H9 (cell line): ENCODE results near the gene MYMK. TPM values are rescaled to one million over a fixed set of nuclear protein-coding genes. Genes with fewer than 3 reads are reported as not detected.

Experiments
- DNase-seq: peaks from one replicate; pipeline ENCODE4 v3.0.0-alpha.2; 2017
- H2AFZ ChIP-seq: one replicate; pipeline ENCODE4 v1.6.1; 2013; ENCODE audit warnings: mild to moderate bottlenecking, low read length, control low read depth, moderate library complexity
- H2AK5ac ChIP-seq: 2 replicates; pipeline ENCODE4 v1.6.1; 2013; ENCODE audit warnings: low read length, control low read depth, mixed read lengths; ENCODE audit not compliant: insufficient read length
- H2BK120ac ChIP-seq: one replicate; pipeline ENCODE4 v1.6.1; 2013; ENCODE audit warnings: low read depth, mild to moderate bottlenecking, low read length, control low read depth, inconsistent platforms; ENCODE audit not compliant: poor library complexity, severe bottlenecking
- H2BK12ac ChIP-seq: 2 replicates; pipeline ENCODE4 v1.6.1; 2013; ENCODE audit warnings: low read length, control low read depth, mixed read lengths, low read depth; ENCODE audit not compliant: insufficient read length
- H2BK15ac ChIP-seq: 2 replicates; pipeline ENCODE4 v1.6.1; 2013; ENCODE audit warnings: low read depth, low read length, control low read depth
- H2BK20ac ChIP-seq: one replicate; pipeline ENCODE4 v1.6.1; 2013; ENCODE audit warnings: low read depth, mild to moderate bottlenecking, low read length, control low read depth, inconsistent platforms; ENCODE audit not compliant: poor library complexity, severe bottlenecking
- H2BK5ac ChIP-seq: 2 replicates; pipeline ENCODE4 v1.6.1; 2013; ENCODE audit warnings: low read length, control low read depth, mixed read lengths; ENCODE audit not compliant: insufficient read length
- H3K14ac ChIP-seq: 2 replicates; pipeline ENCODE4 v1.6.1; 2013; ENCODE audit warnings: low read length, control low read depth; ENCODE audit not compliant: insufficient read depth
- H3K18ac ChIP-seq: 2 replicates; pipeline ENCODE4 v1.6.1; 2013; ENCODE audit warnings: low read depth, mild to moderate bottlenecking, mixed read lengths, low read length, control low read depth; ENCODE audit not compliant: insufficient read length
- H3K23ac ChIP-seq: 2 replicates; pipeline ENCODE4 v1.6.1; 2013; ENCODE audit warnings: low read length, control low read depth, mixed read lengths, low read depth; ENCODE audit not compliant: insufficient read length
- H3K23me2 ChIP-seq: 2 replicates; pipeline ENCODE4 v1.6.1; 2013; ENCODE audit warnings: low read depth, mild to moderate bottlenecking, mixed read lengths, low read length, control low read depth; ENCODE audit not compliant: insufficient read length, poor library complexity, severe bottlenecking
- H3K27ac ChIP-seq: 2 replicates; pipeline ENCODE4 v1.5.1; 2013; ENCODE audit warnings: low read length, control low read depth, mixed read lengths, low read depth; ENCODE audit not compliant: insufficient read length
- H3K27me3 ChIP-seq: 2 replicates; pipeline ENCODE4 v1.6.1; 2013; ENCODE audit warnings: low read length, control low read depth, inconsistent platforms; ENCODE audit not compliant: insufficient read depth
- H3K4ac ChIP-seq: 2 replicates; pipeline ENCODE4 v1.6.1; 2013; ENCODE audit warnings: low read depth, mild to moderate bottlenecking, control low read depth, inconsistent platforms, low read length, moderate library complexity
- H3K4me1 ChIP-seq: 2 replicates; pipeline ENCODE4 v1.6.1; 2013; ENCODE audit warnings: low read length, control low read depth, inconsistent platforms; ENCODE audit not compliant: insufficient read depth
- H3K4me2 ChIP-seq: 2 replicates; pipeline ENCODE4 v1.6.1; 2013; ENCODE audit warnings: low read length, control low read depth, mixed read lengths; ENCODE audit not compliant: insufficient read length, insufficient read depth
- H3K56ac ChIP-seq: 2 replicates; pipeline ENCODE4 v1.6.1; 2013; ENCODE audit warnings: low read depth, mild to moderate bottlenecking, mixed read lengths, low read length, control low read depth; ENCODE audit not compliant: insufficient read length
- H3K79me1 ChIP-seq: 2 replicates; pipeline ENCODE4 v1.6.1; 2013; ENCODE audit warnings: low read depth, mild to moderate bottlenecking, moderate library complexity, low read length, control low read depth, inconsistent platforms; ENCODE audit not compliant: insufficient read depth, poor library complexity, severe bottlenecking
- H3K79me2 ChIP-seq: 2 replicates; pipeline ENCODE4 v1.6.1; 2013; ENCODE audit warnings: low read length, control low read depth, inconsistent platforms; ENCODE audit not compliant: insufficient read depth
- H3K9ac ChIP-seq: 2 replicates; pipeline ENCODE4 v1.6.1; 2013; ENCODE audit warnings: low read length, control low read depth, mixed read lengths; ENCODE audit not compliant: insufficient read length; ENCODE audit errors: extremely low read depth
- H3K9me3 ChIP-seq: one replicate; pipeline ENCODE4 v1.6.1; 2013; ENCODE audit warnings: low read depth, low read length, inconsistent platforms; ENCODE audit not compliant: control insufficient read depth
- H3T11ph ChIP-seq: one replicate; pipeline ENCODE4 v1.6.1; 2013; ENCODE audit warnings: mild to moderate bottlenecking, low read length, control low read depth, inconsistent platforms
- H4K20me1 ChIP-seq: one replicate; pipeline ENCODE4 v1.6.1; 2013; ENCODE audit not compliant: control insufficient read depth, insufficient read length, insufficient read depth
- H4K5ac ChIP-seq: 2 replicates; pipeline ENCODE4 v1.6.1; 2013; ENCODE audit warnings: low read depth, mild to moderate bottlenecking, mixed read lengths, low read length, control low read depth; ENCODE audit not compliant: insufficient read length
- H4K8ac ChIP-seq: replicated peaks from 2 replicates; pipeline ENCODE4 v1.6.1; 2013; ENCODE audit warnings: low read length, control low read depth, mixed read lengths, low read depth; ENCODE audit not compliant: insufficient read length
- H4K91ac ChIP-seq: 2 replicates; pipeline ENCODE4 v1.6.1; 2013; ENCODE audit warnings: low read depth, mild to moderate bottlenecking, moderate library complexity, mixed read lengths, low read length, control low read depth; ENCODE audit not compliant: insufficient read length
- H3K27ac Mint-ChIP-seq, 3 experiments: 2 replicates in 2 of 3; 3 replicates in 1 of 3; pipeline ENCODE4 v1.8.0; 2020 to 2021; ENCODE audit warnings: mixed read lengths in 3 of 3, mild to moderate bottlenecking in 1 of 3, moderate library complexity in 1 of 3
- H3K27me3 Mint-ChIP-seq: 2 replicates; pipeline ENCODE4 v1.8.0; 2021; ENCODE audit warnings: low read depth, mild to moderate bottlenecking, moderate library complexity, mixed read lengths
- H3K36me3 Mint-ChIP-seq, 3 experiments: 2 replicates in 2 of 3; 3 replicates in 1 of 3; pipeline ENCODE4 v1.8.0; 2020 to 2021; ENCODE audit warnings: low read depth in 3 of 3, mixed read lengths in 3 of 3; ENCODE audit not compliant: insufficient read depth in 1 of 3
- H3K4me1 Mint-ChIP-seq, 2 experiments: 2 replicates each; pipeline ENCODE4 v1.8.0; 2020; ENCODE audit warnings: mixed read lengths in 2 of 2
- H3K4me3 Mint-ChIP-seq, 2 experiments: 2 replicates in 1 of 2; 3 replicates in 1 of 2; pipeline ENCODE4 v1.8.0; 2020 to 2021; ENCODE audit warnings: mild to moderate bottlenecking in 2 of 2, mixed read lengths in 2 of 2, moderate library complexity in 1 of 2
- H3K9me3 Mint-ChIP-seq, 2 experiments: 2 replicates in 1 of 2; 3 replicates in 1 of 2; pipeline ENCODE4 v1.8.0; 2020; ENCODE audit warnings: mild to moderate bottlenecking in 2 of 2, mixed read lengths in 2 of 2, moderate library complexity in 1 of 2
- WGBS: extraction: QIAGEN DNeasy Blood & Tissue Kit; methylation state at CpG from one replicate; pipeline ENCODE4 v1.1.7; 2013; ENCODE audit warnings: missing lambda C conversion rate, low lambda C conversion rate, mixed read lengths; ENCODE audit not compliant: insufficient read length; ENCODE audit errors: extremely low coverage; 5-methylcytosine and 5-hydroxymethylcytosine counted together
- total RNA-seq: library from RNA; stranded (reverse); gene quantifications from 2 replicates; pipeline ENCODE4 v1.2.1, GENCODE V29; 2021
- TF ChIP-seq, protein P1 (sequence below): fragments of 200-600 bp; sonication (generic); conservative IDR thresholded peaks from 3 replicates; pipeline ENCODE4 v1.8.0; 2021; ENCODE audit warnings: antibody characterized with exemption, mild to moderate bottlenecking

Gene MYMK
- total RNA-seq, 1 experiment from 2014 or later: not detected

DNA sequence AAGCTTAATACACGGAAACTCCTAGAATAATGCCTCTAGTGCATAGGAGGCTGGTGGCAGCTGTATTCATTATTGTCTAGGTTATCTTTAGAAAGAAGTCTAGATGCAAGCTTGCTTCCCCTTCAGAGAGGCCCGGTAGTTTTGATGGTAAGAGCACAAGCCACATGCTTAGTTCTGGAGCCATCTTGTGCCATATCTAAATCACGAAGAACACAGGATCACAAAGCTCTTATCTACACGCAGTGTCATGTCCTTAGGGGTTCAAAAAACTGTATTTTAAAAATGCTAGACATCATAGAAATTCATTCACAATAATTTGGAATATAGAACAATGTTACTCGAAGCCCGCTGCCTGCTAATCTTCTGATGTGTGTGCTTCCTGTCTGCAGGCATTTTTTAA is 58.8 kb downstream of the MYMK start:
- Histone ChIP-seq H3K14ac (no peak overlapping the region), H2BK20ac (no peak overlapping the region), H2AK5ac (no peak overlapping the region), H3K27me3 (no peaks in the 10 kb centered on the region), H4K5ac (no peak overlapping the region), H4K91ac (no peak overlapping the region), H2BK5ac (no peak overlapping the region), H2BK15ac (no peak overlapping the region), H2BK12ac (no peak overlapping the region), H3K4me1 (peaks cover 4% of the 10 kb centered on the region; the same call in 1 of the 2 replicates), H3K23me2 (no peaks in the 10 kb centered on the region), H3K9me3 (no peaks in the 10 kb centered on the region), H3K9ac (no peak overlapping the region), H3K4me2 (no peak overlapping the region), H3K18ac (no peak overlapping the region), H3K27ac (no peak overlapping the region), H3K56ac (no peak overlapping the region), H3K79me2 (no peaks in the 10 kb centered on the region), H3K4ac (no peak overlapping the region), H4K8ac (no peak overlapping the region), H2AFZ (no peak overlapping the region), H2BK120ac (no peak overlapping the region), H4K20me1 (peaks cover 2% of the 10 kb centered on the region), H3K23ac (no peak overlapping the region), H3T11ph (no peak overlapping the region), H3K79me1 (no peaks in the 10 kb centered on the region)
- DNase-seq: no peak
- Mint-ChIP-seq H3K36me3 (peaks cover 0 to 14% (median 5%) of the 10 kb centered on the region in 3 experiments; a peak in 4 of 7 replicates), H3K27me3 (no peaks in the 10 kb centered on the region), H3K27ac (no peak overlapping the region), H3K4me1 (peaks cover 6 to 19% of the 10 kb centered on the region in 2 experiments), H3K9me3 (no peaks in the 10 kb centered on the region; a peak in 1 of 5 replicates), H3K4me3 (no peak overlapping the region)
- WGBS: no CpG with 5 or more reads among the region's 6 CpGs
- TF ChIP-seq, protein P1, sequence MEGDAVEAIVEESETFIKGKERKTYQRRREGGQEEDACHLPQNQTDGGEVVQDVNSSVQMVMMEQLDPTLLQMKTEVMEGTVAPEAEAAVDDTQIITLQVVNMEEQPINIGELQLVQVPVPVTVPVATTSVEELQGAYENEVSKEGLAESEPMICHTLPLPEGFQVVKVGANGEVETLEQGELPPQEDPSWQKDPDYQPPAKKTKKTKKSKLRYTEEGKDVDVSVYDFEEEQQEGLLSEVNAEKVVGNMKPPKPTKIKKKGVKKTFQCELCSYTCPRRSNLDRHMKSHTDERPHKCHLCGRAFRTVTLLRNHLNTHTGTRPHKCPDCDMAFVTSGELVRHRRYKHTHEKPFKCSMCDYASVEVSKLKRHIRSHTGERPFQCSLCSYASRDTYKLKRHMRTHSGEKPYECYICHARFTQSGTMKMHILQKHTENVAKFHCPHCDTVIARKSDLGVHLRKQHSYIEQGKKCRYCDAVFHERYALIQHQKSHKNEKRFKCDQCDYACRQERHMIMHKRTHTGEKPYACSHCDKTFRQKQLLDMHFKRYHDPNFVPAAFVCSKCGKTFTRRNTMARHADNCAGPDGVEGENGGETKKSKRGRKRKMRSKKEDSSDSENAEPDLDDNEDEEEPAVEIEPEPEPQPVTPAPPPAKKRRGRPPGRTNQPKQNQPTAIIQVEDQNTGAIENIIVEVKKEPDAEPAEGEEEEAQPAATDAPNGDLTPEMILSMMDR: no peak
